HG03520 (cell line): ENCODE results near the gene GRAMD2B.
A peak's percentile ranks its signal among the peaks of the same experiment; 100 is the strongest.
"Not testable (repeated sequence)": the region's sequence is repeated elsewhere in the genome, so short reads cannot be mapped to it uniquely, and the experiment has no call there.

Source experiments
- ATAC-seq: cut with Tn5 transposase; IDR thresholded peaks from one replicate; pipeline ENCODE4 v1.9.1; 2021; ENCODE audit warnings: mild to moderate bottlenecking, moderate library complexity; ENCODE audit not compliant: unreplicated experiment

GRAMD2B gene

GRCh38 chr5:126448720-126449119 is 25.5 kb downstream of the GRAMD2B start:
- no peak for ATAC-seq

GRCh38 chr5:126449751-126450271 is 26.6 kb downstream of the GRAMD2B start:
- peak; percentile 77 for ATAC-seq

DNA sequence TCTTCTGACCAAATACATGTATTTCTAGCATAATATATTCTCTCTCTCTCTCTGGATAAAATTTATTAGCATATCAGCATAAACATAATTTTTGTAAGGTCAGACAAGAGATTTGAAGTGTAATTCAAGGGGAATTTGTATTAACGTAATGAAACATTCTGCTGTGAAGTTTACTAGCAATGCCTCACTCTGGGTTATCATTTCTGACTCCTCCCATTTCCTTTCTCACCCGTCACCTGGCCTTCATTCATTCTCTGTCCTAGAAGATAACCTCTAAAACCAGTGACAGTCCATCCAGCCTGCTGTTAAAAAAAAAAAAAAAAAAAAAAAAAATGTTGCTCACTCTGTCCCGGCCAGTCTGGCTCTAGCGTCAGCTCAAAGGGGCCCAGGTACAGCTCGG is 27.1 kb downstream of the GRAMD2B start:
- ATAC-seq: peak; percentile 60

DNA sequence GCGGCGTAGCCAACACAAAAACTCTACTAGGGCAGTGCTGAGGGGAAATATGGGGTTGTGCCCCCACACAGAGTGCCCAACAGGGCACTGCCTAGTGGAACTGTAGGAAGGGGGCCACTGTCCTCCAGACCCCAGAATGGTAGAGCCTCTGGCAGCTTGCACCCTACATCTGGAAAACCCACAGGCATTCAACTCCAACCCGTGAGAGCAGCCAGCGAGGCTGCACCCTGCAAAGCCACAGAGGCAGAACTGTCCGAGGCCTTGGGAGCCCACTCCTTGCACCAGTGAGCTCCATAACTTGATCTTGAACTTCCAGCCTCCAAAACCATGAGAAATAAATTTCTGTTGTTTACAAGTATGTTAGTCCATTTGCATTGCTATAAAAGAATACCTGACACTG is 27.7 kb downstream of the GRAMD2B start:
- no peak for ATAC-seq

DNA sequence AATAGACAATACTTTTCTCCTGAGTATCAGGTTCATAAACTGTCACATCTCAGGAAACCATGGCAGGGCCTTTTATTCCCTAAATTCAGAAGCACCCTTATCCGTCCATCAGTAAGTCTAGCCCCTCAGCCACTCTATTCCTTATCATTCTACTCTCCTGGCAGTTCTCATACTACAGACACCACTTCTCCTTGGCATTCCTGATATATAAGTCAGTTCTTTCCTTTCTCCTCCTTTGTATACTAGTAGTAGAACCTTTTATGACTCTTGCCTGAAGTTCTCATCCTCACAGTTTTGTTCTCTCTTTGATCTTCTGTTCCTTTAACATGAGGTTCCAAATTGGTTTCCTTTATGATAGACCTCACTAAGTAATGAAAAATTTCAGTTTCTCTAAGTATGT is 29.3 kb downstream of the GRAMD2B start:
- no peak for ATAC-seq

DNA sequence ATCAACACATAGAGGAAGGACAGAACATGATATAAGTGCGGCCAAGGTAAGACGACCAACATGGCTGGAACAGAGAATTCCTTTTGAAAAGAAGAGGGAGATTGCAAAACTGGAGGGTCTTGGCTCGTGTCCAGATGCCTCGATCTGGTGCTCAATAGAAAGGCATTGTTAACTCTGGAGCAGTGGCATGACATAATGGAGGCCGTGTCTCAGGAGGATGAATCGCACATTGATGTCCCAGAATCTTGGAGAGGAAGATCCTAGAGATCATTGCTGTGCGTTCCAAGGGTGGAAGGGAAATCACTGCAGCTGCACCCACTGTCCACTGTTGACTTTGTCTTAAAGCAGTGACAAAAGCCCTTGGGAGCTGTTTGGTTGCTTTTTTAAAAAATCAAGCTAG is 30.9 kb downstream of the GRAMD2B start:
- ATAC-seq: no peak

GRCh38 chr5:126454535-126454934 is 31.3 kb downstream of the GRAMD2B start:
- ATAC-seq: no peak

DNA sequence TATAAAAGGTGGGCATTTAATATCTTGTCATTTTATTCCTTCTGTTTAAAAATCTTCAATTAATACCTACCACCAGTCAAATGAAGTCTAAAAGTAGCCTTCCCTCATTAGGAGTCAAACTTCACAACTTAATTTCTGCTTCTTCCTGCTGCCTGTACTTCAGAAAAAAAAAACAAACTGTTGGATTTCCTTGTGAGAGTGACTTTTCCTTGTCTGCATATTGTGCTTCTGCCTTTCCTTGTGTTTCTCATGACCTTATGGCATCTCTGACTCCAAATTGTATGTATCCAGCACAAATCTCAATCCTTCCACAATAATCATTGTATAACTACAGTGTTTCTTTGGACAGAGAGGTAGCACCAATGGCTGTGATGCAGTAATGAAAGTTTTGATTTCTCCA is 32.1 kb downstream of the GRAMD2B start:
- no peak for ATAC-seq

DNA sequence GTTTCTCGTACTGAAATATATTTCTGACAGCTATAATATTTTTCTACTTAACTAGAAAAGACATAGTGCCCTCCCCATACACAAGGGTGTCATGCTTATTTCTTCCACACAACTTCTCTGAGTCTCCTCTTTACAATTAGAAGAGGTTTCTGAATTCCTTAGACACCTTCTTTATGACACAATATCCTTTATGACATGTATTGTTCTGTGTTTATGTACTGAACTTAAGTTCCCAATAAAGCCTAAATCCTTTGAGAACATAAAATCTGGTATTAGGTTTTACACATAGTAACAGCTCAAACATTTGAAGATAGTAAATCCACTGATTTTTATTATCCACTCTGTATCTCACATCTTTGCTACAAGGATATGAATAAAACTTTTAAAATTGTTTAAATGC is 32.5 kb downstream of the GRAMD2B start:
- no peak for ATAC-seq

GRCh38 chr5:126456217-126456820 is 33.1 kb downstream of the GRAMD2B start:
- ATAC-seq: no peak

- ATAC-seq: no peak
These were observed 37.2 kb downstream of the GRAMD2B start for GRCh38 chr5:126460459-126460858.

DNA sequence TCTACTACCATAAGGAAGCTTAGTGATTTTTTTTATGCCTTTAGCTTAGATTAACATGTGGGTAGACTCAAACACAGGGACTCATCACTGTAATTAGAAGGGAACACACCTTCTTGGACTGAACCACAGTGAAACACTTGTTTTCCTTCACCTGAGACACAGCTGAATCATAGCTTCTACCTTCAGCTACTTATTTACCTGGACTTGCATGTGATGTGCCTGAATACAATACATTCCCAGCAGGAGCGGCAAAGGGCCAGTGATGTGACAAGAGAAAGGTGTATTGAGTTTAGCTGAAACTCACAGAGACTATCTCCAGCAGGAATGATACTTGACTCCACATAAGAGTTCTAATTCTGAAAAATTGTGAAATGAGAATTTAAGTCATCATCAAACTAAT is 37.8 kb downstream of the GRAMD2B start:
- ATAC-seq: no peak

DNA sequence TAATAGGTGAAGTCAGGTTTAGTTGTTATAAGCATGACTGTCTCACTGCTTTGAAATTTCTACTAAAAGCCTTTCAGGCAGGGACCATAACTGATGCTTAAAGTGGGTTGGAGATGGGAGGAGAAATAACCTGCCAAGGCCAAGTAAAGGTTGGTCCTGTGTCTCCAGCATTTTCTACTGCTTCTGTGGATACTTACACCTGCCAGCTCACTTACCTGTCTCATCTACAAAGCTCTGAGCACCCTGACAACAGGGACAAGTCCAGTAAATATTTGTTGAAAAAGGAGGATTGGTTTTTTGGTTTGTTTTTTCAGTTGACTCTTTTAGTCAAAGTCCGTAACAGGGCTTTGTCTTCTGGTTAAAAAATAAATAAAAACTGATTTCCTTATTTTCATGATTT is 38.6 kb downstream of the GRAMD2B start:
- ATAC-seq: peak; percentile 11

GRCh38 chr5:126462239-126463014 is 39.2 kb downstream of the GRAMD2B start:
- ATAC-seq: peak; percentile 73

DNA sequence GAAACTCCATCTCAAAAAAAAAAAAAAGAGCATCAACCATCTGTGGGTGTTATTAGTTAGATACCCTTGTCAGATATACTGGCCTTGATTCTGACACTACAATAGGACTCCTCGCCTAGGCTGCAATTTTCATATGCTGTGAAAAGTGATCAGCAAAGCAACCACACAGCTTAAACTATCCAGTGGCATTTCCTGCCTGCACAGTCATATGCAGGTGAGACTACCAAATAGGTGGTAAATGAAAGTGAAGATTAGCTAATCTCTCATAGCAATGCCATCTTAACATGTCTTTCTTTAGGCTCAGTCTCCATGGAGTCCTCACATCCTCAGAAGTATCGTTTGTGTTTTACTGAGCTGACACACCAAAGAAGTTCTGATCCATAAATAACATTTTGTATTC is 40.8 kb downstream of the GRAMD2B start:
- no peak for ATAC-seq

DNA sequence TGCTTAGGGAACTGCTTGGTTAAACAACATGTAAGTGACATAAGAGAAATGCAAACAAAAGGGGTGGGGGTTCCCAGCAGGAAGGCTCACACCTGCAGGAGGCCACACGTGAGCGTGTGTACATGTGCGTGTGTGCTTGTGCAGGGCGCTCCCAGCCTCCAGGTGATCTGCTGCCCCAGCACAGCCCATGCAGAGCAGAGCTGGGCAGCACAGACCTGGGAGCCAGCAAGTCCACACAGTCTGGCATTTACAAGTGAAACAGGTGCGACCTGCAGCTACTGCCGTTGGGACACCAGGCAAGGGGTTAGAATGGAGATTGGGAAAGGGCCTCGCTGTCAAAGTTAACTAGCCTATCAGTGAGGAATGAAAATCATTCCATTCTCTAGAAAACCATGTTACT is 41.8 kb downstream of the GRAMD2B start:
- ATAC-seq: no peak

DNA sequence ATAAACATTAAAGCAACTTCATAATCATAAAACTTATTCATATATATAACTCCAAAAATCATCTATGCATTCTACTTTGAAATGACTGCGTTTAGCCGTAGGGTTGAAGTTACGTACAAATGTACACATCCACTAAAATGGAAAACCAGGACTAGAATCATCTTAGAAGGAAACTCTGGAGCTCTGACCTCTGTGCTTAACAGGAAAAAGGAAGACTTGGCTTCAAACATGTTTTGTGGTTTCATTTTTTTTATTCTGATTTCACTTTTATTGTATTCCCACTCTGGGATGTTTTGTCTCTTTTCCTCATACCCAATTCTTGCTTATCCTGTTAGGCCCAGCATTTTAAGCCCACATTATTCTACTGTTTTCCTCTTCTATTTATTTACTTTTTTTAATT is 44.9 kb downstream of the GRAMD2B start:
- no peak for ATAC-seq

- ATAC-seq: no peak
These were observed 46.5 kb downstream of the GRAMD2B start for GRCh38 chr5:126469536-126470316.

DNA sequence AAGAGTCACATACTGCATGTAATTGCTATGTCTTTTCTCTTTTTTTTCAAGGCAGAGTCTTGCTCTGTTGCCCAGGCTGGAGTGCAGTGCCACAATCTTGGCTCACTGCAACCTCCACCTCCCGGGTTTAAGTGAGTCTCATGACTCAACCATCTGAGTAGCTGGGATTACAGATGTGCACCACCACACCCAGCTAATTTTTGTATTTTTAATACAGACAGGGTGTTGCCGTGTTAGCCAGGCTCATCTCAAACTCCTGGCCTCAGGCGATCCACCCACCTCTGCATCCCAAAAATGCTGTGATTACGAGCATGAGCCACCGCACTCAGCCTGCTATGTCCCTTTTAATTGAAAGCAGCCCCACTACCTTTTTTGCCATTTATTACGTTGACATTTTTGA is 47.3 kb downstream of the GRAMD2B start:
- not testable (repeated sequence) for ATAC-seq

DNA sequence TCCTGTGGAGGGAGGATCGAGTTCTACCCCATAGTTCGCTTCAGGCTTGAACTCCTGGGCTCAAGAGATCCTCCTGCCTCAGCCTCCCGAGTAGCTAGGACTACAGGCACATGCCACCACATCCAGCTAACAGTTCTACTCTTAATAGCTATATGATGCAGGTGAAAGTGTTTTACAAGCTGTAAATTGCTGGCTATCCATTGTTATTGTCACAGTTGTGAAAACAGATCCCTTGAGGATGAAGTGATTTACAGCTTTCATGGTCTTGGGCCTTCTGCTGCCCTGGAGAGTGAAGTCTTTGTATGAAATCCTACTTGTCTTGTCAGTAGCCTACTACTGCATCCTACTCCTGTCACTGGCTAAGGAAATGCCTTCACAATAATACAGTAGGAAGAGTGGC is 48.0 kb downstream of the GRAMD2B start:
- no peak for ATAC-seq

- no peak for ATAC-seq
These were observed 48.8 kb downstream of the GRAMD2B start for GRCh38 chr5:126471875-126472537.
